IMR-90 (cell line): ENCODE measurements around the gene POU2F1. TPM values are rescaled to one million over a fixed set of nuclear protein-coding genes. Genes with fewer than 3 reads are reported as not detected.

ENCODE experiments used
- ATAC-seq: fragments of 200-7000 bp; cut with Tn5 transposase; 2 replicates; pipeline ENCODE4 v1.9.1; 2020; ENCODE audit warnings: low read depth, mild to moderate bottlenecking, moderate library complexity
- BruUV-seq: library from RNA; stranded (reverse); fragments of 400-500 nt; replicated peaks from 2 replicates; lab custom pipeline; 2021; lab: Mats Ljungman, UMichigan
- CTCF ChIA-PET: fragments of 300-600 bp; formaldehyde crosslinking; extraction: SDS; loops from one replicate; lab custom pipeline; 2021; ENCODE audit warnings: antibody characterized with exemption; lab: Yijun Ruan, JAX
- POLR2A ChIA-PET: fragments of 300-600 bp; sonication (Branson Sonifier 250); formaldehyde crosslinking; loops from one replicate; lab custom pipeline; 2022; ENCODE audit warnings: antibody characterized with exemption; ENCODE audit not compliant: unreplicated experiment; lab: Charles Lee
- DNase-seq: peaks from one replicate; pipeline ENCODE4 v3.0.0; 2013
- H2AFZ ChIP-seq: replicated peaks from 2 replicates; pipeline ENCODE3; 2013; ENCODE audit warnings: low read length, mild to moderate bottlenecking; ENCODE audit not compliant: poor library complexity
- H2AK5ac ChIP-seq: 2 replicates; pipeline ENCODE4 v1.6.1; 2013; ENCODE audit warnings: low read depth, low read length, inconsistent platforms
- H2AK9ac ChIP-seq: replicated peaks from 2 replicates; pipeline ENCODE3; 2013; ENCODE audit warnings: mild to moderate bottlenecking, low read depth, low read length, moderate library complexity; ENCODE audit not compliant: poor library complexity
- H2BK120ac ChIP-seq: 2 replicates; pipeline ENCODE4 v1.6.1; 2013; ENCODE audit warnings: low read depth, low read length, inconsistent platforms
- H2BK15ac ChIP-seq: 3 replicates; pipeline ENCODE4 v1.6.1; 2013; ENCODE audit warnings: low read depth, low read length, inconsistent platforms
- H2BK20ac ChIP-seq: 2 replicates; pipeline ENCODE4 v1.6.1; 2013; ENCODE audit warnings: low read depth, mild to moderate bottlenecking, inconsistent platforms, low read length, moderate library complexity
- H2BK5ac ChIP-seq: 2 replicates; pipeline ENCODE4 v1.6.1; 2013; ENCODE audit warnings: mild to moderate bottlenecking, low read depth, low read length, inconsistent platforms; ENCODE audit not compliant: poor library complexity, severe bottlenecking
- H3K14ac ChIP-seq: replicated peaks from 2 replicates; pipeline ENCODE4 v1.6.1; 2013; ENCODE audit warnings: low read depth, low read length, inconsistent platforms
- H3K18ac ChIP-seq: 2 replicates; pipeline ENCODE4 v1.6.1; 2013; ENCODE audit warnings: low read depth, low read length, control low read depth
- H3K23ac ChIP-seq: 2 replicates; pipeline ENCODE4 v1.6.1; 2013; ENCODE audit warnings: low read depth, low read length, inconsistent platforms
- H3K27ac ChIP-seq: 2 replicates; pipeline ENCODE4 v1.5.1; 2013; ENCODE audit warnings: mild to moderate bottlenecking, control low read depth, low read length; ENCODE audit not compliant: insufficient read depth
- H3K27me3 ChIP-seq: 2 replicates; pipeline ENCODE4 v1.6.1; 2013; ENCODE audit warnings: low read length; ENCODE audit not compliant: control insufficient read depth, insufficient read depth
- H3K36me3 ChIP-seq: 2 replicates; pipeline ENCODE4 v1.6.1; 2013; ENCODE audit warnings: low read length, mixed read lengths; ENCODE audit not compliant: control insufficient read depth, insufficient read depth
- H3K4ac ChIP-seq: 2 replicates; pipeline ENCODE4 v1.6.1; 2013; ENCODE audit warnings: low read depth, low read length, inconsistent platforms
- H3K4me1 ChIP-seq: 2 replicates; pipeline ENCODE4 v1.6.1; 2013; ENCODE audit warnings: low read length, mixed read lengths; ENCODE audit not compliant: control insufficient read depth, insufficient read depth
- H3K4me2 ChIP-seq: 2 replicates; pipeline ENCODE4 v1.6.1; 2013; ENCODE audit warnings: low read depth, mild to moderate bottlenecking, control low read depth, low read length, moderate library complexity
- H3K4me3 ChIP-seq: 2 replicates; pipeline ENCODE4 v1.5.1; 2013; ENCODE audit warnings: low read depth, mild to moderate bottlenecking, control low read depth, low read length, moderate library complexity; ENCODE audit not compliant: insufficient read depth
- H3K56ac ChIP-seq: 2 replicates; pipeline ENCODE4 v1.6.1; 2013; ENCODE audit warnings: low read length, inconsistent platforms; ENCODE audit not compliant: insufficient read depth; ENCODE audit errors: extremely low read depth
- H3K79me1 ChIP-seq, 2 experiments: 2 replicates each; pipeline ENCODE4 v1.6.1; 2013; ENCODE audit warnings: low read length in 2 of 2, inconsistent platforms in 1 of 2, low read depth in 1 of 2
- H3K9ac ChIP-seq: 2 replicates; pipeline ENCODE4 v1.6.1; 2013; ENCODE audit warnings: low read depth, low read length, control low read depth
- H3K9me1 ChIP-seq: 2 replicates; pipeline ENCODE4 v1.6.1; 2013; ENCODE audit warnings: low read length, inconsistent platforms; ENCODE audit not compliant: insufficient read depth
- H3K9me3 ChIP-seq: 2 replicates; pipeline ENCODE4 v1.6.1; 2013; ENCODE audit warnings: low read length; ENCODE audit not compliant: control insufficient read depth, insufficient read depth
- H4K20me1 ChIP-seq: 2 replicates; pipeline ENCODE4 v1.6.1; 2013; ENCODE audit warnings: low read length, inconsistent platforms; ENCODE audit not compliant: insufficient read depth
- H4K5ac ChIP-seq: 2 replicates; pipeline ENCODE4 v1.6.1; 2013; ENCODE audit warnings: mild to moderate bottlenecking, low read depth, low read length, control low read depth
- H4K8ac ChIP-seq, 2 experiments: 2 replicates each; pipeline ENCODE4 v1.6.1; 2013; ENCODE audit warnings: low read depth in 2 of 2, low read length in 2 of 2, control low read depth in 1 of 2, inconsistent platforms in 1 of 2
- H4K91ac ChIP-seq: 2 replicates; pipeline ENCODE4 v1.6.1; 2013; ENCODE audit warnings: low read depth, low read length, inconsistent platforms; ENCODE audit not compliant: insufficient read depth
- BHLHE40 ChIP-seq: fragments of 150-350 bp; IDR thresholded peaks from 2 replicates; pipeline ENCODE4 v1.6.1; 2016; ENCODE audit warnings: mild to moderate bottlenecking, low read depth, low read length
- CEBPB ChIP-seq: IDR thresholded peaks from 2 replicates; pipeline ENCODE4 v1.6.1; 2012; ENCODE audit warnings: low read depth, low read length, improper control_type of control experiment
- CHD1 ChIP-seq: IDR thresholded peaks from 2 replicates; pipeline ENCODE4 v1.6.1; 2012; ENCODE audit warnings: low read depth, low read length, improper control_type of control experiment
- FOS ChIP-seq: fragments of 150-350 bp; IDR thresholded peaks from 2 replicates; pipeline ENCODE4 v1.6.1; 2016; ENCODE audit warnings: low read depth, low read length
- MAFK ChIP-seq: IDR thresholded peaks from 2 replicates; pipeline ENCODE4 v1.6.1; 2012; ENCODE audit warnings: low read depth, low read length, improper control_type of control experiment
- MAZ ChIP-seq: IDR thresholded peaks from 2 replicates; pipeline ENCODE4 v1.6.1; 2012; ENCODE audit warnings: low read depth, mild to moderate bottlenecking, low read length, improper control_type of control experiment, moderate library complexity, borderline replicate concordance
- NFE2L2 ChIP-seq: fragments of 150-350 bp; IDR thresholded peaks from 2 replicates; pipeline ENCODE4 v1.6.1; 2016; ENCODE audit warnings: low read depth, mild to moderate bottlenecking, low read length
- POLR2A ChIP-seq: IDR thresholded peaks from 2 replicates; pipeline ENCODE4 v1.6.1; 2012; ENCODE audit warnings: mild to moderate bottlenecking, low read depth, low read length
- RAD21 ChIP-seq: IDR thresholded peaks from 2 replicates; pipeline ENCODE4 v1.6.1; 2012; ENCODE audit warnings: low read length, improper control_type of control experiment
- RCOR1 ChIP-seq: IDR thresholded peaks from 2 replicates; pipeline ENCODE4 v1.6.1; 2012; ENCODE audit warnings: mild to moderate bottlenecking, low read length, improper control_type of control experiment; ENCODE audit not compliant: insufficient replicate concordance
- RFX5 ChIP-seq: IDR thresholded peaks from 2 replicates; pipeline ENCODE4 v1.8.0; 2012; ENCODE audit warnings: low read depth, mild to moderate bottlenecking, low read length, moderate library complexity
- SMC3 ChIP-seq: fragments of 150-350 bp; IDR thresholded peaks from 2 replicates; pipeline ENCODE4 v1.6.1; 2016; ENCODE audit warnings: low read depth, mild to moderate bottlenecking, antibody characterized with exemption, low read length, moderate library complexity
- WGBS, 2 experiments: methylation state at CpG; one replicate each; pipeline versions ENCODE4 v1.1.5 to v1.1.7; 2013; ENCODE audit warnings: missing lambda C conversion rate in 2 of 2; ENCODE audit not compliant: insufficient read length in 1 of 2; ENCODE audit errors: extremely low coverage in 2 of 2; 5-methylcytosine and 5-hydroxymethylcytosine counted together
- dilution Hi-C: fragments of 300-500 bp; cut with HindIII; formaldehyde crosslinking; loops from one replicate; pipeline ENCODE4 v1.14.3; 2018; ENCODE audit warnings: low sequenced_read_pairs; ENCODE audit not compliant: unreplicated experiment
- in situ Hi-C: fragments of 300-500 bp; cut with MboI; formaldehyde crosslinking; loops from 3 replicates; pipeline ENCODE4 v1.14.3; 2019; ENCODE audit warnings: low sequenced_read_pairs, inconsistent platforms, mixed read lengths
- intact Hi-C: fragments of 100-400 bp; cut with micrococcal nuclease; formaldehyde crosslinking; loops from 2 replicates; pipeline ENCODE4 v1.10.0; 2022
- polyA plus RNA-seq, 3 experiments: library from polyadenylated mRNA; depleted of rRNA; stranded (reverse); fragments of >200 nt; gene quantifications; 2 replicates each; pipeline ENCODE4 v1.2.3, GENCODE V29; 2012; ENCODE audit warnings: low replicate concordance in 1 of 3
- total RNA-seq: library from RNA; depleted of rRNA; stranded (reverse); fragments of >200 nt; gene quantifications from 2 replicates; pipeline ENCODE4 v1.2.3, GENCODE V29; 2012
- TF ChIP-seq, protein P1 (sequence below): conservative IDR thresholded peaks from 2 replicates; pipeline ENCODE4 v1.5.1; 2012; ENCODE audit warnings: mild to moderate bottlenecking, low read depth, low read length, improper control_type of control experiment
- TF ChIP-seq, protein P2 (sequence below): fragments of 150-350 bp; IDR thresholded peaks from 2 replicates; pipeline ENCODE4 v1.6.1; 2017; ENCODE audit warnings: mild to moderate bottlenecking, antibody characterized with exemption, low read length, low read depth

The POU2F1 gene
- total and polyA plus RNA-seq, 2 of the 4 experiments (the other 2 are of a cell fraction): 1.2 to 3.4 TPM

DNA sequence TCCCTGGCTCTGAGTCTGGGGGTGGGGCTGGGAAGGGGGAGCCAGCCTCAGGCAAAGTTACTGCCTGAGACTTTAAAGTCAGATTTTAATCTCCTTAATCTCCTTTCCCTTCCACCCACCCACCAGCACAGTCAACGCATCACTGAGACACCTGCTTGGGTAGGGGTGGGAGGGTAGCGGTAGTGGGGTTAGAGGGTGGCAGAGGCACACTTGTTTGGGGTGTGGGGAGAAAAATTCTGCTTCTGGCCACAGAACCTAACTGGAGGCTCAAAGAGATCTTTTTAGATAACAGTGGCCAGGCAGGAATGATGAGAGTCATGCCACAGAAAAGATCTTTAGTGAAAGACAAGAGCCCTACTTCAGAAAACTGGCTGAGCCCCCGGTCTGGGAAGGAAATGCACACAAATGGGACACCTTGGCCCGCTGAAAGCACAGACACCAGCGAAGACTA lies 253.5 kb downstream of the POU2F1 start:
- no peak overlapping the region for H2BK120ac ChIP-seq
- H2BK15ac ChIP-seq: no peak overlapping the region
- H2AFZ ChIP-seq: no peak overlapping the region
- no peaks in the 10 kb centered on the region for H3K9me1 ChIP-seq
- no peak overlapping the region for H3K4ac ChIP-seq
- in situ Hi-C loops: no loop called here
- no peak overlapping the region for H2AK9ac ChIP-seq
- no peak overlapping the region for H3K18ac ChIP-seq
- H3K36me3 ChIP-seq: no peaks in the 10 kb centered on the region
- no peak overlapping the region for H3K14ac ChIP-seq
- no peak overlapping the region for H3K4me3 ChIP-seq
- no peak overlapping the region for H3K9ac ChIP-seq
- H4K5ac ChIP-seq: no peak overlapping the region
- no peak overlapping the region for H2AK5ac ChIP-seq
- H3K4me1 ChIP-seq: no peaks in the 10 kb centered on the region
- dilution Hi-C loops: no loop called here
- no peaks in the 10 kb centered on the region for H4K20me1 ChIP-seq
- TF ChIP-seq SMC3 (no peak), FOS (no peak), MAFK (no peak), CEBPB (no peak), NFE2L2 (no peak), MAZ (no peak), CHD1 (no peak), BHLHE40 (no peak), RCOR1 (no peak), RAD21 (no peak), RFX5 (no peak), POLR2A (no peak)
- TF ChIP-seq, protein P1, sequence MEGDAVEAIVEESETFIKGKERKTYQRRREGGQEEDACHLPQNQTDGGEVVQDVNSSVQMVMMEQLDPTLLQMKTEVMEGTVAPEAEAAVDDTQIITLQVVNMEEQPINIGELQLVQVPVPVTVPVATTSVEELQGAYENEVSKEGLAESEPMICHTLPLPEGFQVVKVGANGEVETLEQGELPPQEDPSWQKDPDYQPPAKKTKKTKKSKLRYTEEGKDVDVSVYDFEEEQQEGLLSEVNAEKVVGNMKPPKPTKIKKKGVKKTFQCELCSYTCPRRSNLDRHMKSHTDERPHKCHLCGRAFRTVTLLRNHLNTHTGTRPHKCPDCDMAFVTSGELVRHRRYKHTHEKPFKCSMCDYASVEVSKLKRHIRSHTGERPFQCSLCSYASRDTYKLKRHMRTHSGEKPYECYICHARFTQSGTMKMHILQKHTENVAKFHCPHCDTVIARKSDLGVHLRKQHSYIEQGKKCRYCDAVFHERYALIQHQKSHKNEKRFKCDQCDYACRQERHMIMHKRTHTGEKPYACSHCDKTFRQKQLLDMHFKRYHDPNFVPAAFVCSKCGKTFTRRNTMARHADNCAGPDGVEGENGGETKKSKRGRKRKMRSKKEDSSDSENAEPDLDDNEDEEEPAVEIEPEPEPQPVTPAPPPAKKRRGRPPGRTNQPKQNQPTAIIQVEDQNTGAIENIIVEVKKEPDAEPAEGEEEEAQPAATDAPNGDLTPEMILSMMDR: no peak
- TF ChIP-seq, protein P2, sequence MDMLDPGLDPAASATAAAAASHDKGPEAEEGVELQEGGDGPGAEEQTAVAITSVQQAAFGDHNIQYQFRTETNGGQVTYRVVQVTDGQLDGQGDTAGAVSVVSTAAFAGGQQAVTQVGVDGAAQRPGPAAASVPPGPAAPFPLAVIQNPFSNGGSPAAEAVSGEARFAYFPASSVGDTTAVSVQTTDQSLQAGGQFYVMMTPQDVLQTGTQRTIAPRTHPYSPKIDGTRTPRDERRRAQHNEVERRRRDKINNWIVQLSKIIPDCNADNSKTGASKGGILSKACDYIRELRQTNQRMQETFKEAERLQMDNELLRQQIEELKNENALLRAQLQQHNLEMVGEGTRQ: no peak
- H3K4me2 ChIP-seq: no peak overlapping the region
- no peak overlapping the region for H3K27ac ChIP-seq
- peaks cover 6% of the 10 kb centered on the region for H3K27me3 ChIP-seq
- H3K79me1 ChIP-seq: no peaks in the 10 kb centered on the region
- H2BK20ac ChIP-seq: no peak overlapping the region
- no peak overlapping the region for H3K23ac ChIP-seq
- WGBS, 2 experiments: 20% methylated on average over 1 of the region's 5 CpGs; no CpG with 5 or more reads in 1 of the 2 experiments
- H4K91ac ChIP-seq: no peak overlapping the region
- no peak for ATAC-seq
- intact Hi-C loops: no loop called here
- no peak for DNase-seq
- no peak overlapping the region for H3K56ac ChIP-seq
- ChIA-PET POLR2A (no interaction called here), CTCF (interaction anchor here (0.6 kb wide), 1 partner anchor 1422 kb away, joined by 3 read pairs; no protein-coding TSS in a partner anchor)
- no peak overlapping the region for H2BK5ac ChIP-seq
- no peaks in the 10 kb centered on the region for H3K9me3 ChIP-seq
- no TSS peak for BruUV-seq
- no peak overlapping the region for H4K8ac ChIP-seq
